ENCODE data around the gene MAGI1.

DNA sequence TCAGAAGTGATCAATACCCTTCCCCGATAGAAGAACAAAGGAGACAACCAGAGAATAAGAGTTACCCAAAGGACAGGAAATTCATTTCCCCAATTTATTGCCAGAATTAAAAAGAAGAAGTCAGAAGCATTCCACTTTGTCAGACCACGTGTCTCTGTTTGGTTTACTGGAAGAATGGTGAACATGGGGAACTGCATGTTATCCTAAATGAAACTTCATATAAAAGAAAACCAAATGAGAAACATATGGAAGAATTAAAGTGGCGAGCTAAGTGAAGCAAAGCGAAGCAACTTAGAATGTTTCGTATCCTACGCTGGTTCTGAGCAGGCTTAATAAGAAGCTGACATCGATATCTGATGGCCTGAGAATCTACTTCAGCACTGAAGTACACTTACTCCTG lies 190.7 kb downstream of the MAGI1 start:
- TF ChIP-seq, protein P1, sequence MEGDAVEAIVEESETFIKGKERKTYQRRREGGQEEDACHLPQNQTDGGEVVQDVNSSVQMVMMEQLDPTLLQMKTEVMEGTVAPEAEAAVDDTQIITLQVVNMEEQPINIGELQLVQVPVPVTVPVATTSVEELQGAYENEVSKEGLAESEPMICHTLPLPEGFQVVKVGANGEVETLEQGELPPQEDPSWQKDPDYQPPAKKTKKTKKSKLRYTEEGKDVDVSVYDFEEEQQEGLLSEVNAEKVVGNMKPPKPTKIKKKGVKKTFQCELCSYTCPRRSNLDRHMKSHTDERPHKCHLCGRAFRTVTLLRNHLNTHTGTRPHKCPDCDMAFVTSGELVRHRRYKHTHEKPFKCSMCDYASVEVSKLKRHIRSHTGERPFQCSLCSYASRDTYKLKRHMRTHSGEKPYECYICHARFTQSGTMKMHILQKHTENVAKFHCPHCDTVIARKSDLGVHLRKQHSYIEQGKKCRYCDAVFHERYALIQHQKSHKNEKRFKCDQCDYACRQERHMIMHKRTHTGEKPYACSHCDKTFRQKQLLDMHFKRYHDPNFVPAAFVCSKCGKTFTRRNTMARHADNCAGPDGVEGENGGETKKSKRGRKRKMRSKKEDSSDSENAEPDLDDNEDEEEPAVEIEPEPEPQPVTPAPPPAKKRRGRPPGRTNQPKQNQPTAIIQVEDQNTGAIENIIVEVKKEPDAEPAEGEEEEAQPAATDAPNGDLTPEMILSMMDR (IDR thresholded peaks at IDR 0.05), result no peak
- no peak for TF ChIP-seq POLR2A (IDR thresholded peaks at IDR 0.05)
- no peak for TF ChIP-seq POLR2AphosphoS5 (IDR thresholded peaks at IDR 0.05)
